ENCODE results near the gene HINT2. TPM values are rescaled to one million over a fixed set of nuclear protein-coding genes. Genes with fewer than 3 reads are reported as not detected.

The HINT2 gene
- total and polyA plus RNA-seq, 5 donors: 56.7 to 108 (median 60.4) TPM

DNA sequence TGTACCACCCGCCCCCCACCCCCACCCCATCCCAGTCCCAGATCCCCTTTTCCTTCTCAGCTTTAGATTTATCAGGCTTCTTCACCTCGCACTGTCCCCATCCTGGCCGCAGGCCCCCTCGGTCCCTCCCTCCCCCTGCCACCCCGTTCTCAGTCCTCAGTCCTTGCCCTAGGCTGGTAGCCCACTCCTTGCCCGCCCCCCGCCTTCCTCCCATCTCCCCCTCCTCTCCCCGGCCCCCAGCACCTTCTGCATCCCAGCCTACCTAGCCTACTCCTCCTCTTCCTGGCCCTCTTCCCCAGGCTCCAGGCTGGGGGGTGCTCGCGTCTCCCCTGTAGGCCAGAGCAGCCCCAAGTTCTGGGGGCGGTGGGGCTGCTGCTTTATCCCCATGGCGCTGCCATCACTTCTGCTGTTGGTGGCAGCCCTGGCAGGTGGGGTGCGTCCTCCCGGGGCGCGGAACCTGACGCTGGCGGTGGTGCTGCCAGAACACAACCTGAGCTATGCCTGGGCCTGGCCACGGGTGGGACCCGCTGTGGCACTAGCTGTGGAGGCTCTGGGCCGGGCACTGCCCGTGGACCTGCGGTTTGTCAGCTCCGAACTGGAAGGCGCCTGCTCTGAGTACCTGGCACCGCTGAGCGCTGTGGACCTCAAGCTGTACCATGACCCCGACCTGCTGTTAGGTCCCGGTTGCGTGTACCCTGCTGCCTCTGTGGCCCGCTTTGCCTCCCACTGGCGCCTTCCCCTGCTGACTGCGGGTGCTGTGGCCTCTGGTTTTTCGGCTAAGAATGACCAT, 22.6 kb downstream of the HINT2 start:
- intact Hi-C loops (cut with DNase I): loop anchor here in 3 of 4 donors (5.0 kb wide), 2 partner anchors 35 to 90 kb away; partner anchors contain the start of genes FAM221B (in 1 of the 3) and TMEM8B (in 1 of the 3)
- H3K9me3 ChIP-seq (ENCODE audit: control insufficient read depth, low read length): no peaks in the 10 kb centered on the region
- ATAC-seq (no peak), DNase-seq (peak; percentile 24 to 76 (median 72))
- 80% methylated on average over 34 of the region's 34 CpGs for whole genome bisulfite sequencing
- H3K27ac ChIP-seq (ENCODE audit: low read length): no peak overlapping the region
- H3K4me1 ChIP-seq (ENCODE audit: control insufficient read depth, insufficient read depth, low read length): no peaks in the 10 kb centered on the region
- H3K4me3 ChIP-seq (ENCODE audit: low read length): peak overlapping the region; percentile 58
- H3K27me3 ChIP-seq (ENCODE audit: control insufficient read depth, insufficient read depth): no peaks in the 10 kb centered on the region

DNA sequence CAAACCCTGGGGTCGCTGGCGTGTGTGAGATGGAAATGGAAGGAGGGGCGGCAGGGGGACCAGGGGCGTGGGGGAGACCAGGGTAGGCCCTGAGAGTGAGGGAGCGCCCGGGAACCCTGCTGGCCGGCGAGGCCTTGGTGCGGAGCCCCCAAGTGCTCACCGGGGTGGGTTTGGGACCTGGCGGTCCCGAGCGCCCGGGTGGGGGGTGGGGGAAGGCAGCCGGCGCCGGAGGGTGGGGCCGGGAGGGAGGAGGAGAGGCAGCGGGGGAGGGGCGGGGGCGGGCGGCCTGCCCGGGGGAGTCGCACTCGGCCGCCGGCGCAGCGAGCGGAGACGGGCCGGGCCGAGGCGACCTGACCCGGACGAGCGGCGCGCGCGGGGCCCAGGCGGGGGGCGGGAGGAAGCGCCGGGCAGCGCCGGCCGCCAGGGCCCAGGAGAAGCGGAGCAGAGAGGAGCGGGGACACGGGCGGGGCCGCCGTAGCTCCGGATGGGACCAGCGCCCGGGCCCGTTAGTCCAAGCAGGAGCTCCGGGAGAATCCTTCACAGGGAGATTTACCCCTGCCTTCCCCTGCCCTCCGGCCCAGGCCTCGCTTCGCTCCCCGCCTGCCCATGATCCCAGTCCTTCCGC, 23.4 kb downstream of the HINT2 start, which contains the start of gene NPR2:
NPR2 (plus strand) TSS at position 295 of the 625 bp plus-strand sequence. CDS start 818 bp downstream, outside the sequence.
- Histone ChIP-seq H3K4me1 (ENCODE audit: control insufficient read depth, insufficient read depth, low read length) (no peaks in the 10 kb centered on the region), H3K27me3 (ENCODE audit: control insufficient read depth, insufficient read depth) (no peaks in the 10 kb centered on the region), H3K9me3 (ENCODE audit: control insufficient read depth, low read length) (no peaks in the 10 kb centered on the region), H3K27ac (ENCODE audit: low read length) (peak within 1 kb of the TSS; percentile 81), H3K4me3 (ENCODE audit: low read length) (peak within 1 kb of the TSS; percentile 58)
- ATAC-seq: peak; percentile 73 to 79
- intact Hi-C loops (cut with DNase I): loop anchor here (2.0 to 5.0 kb wide), 3 partner anchors 36 to 91 kb away; partner anchors contain the start of genes FAM221B (in 1 of the 4) and TMEM8B (in 1 of the 4)
- 5% methylated on average over 57 of the region's 64 CpGs for whole genome bisulfite sequencing
- peak; percentile 59 to 84 (median 84) for DNase-seq

DNA sequence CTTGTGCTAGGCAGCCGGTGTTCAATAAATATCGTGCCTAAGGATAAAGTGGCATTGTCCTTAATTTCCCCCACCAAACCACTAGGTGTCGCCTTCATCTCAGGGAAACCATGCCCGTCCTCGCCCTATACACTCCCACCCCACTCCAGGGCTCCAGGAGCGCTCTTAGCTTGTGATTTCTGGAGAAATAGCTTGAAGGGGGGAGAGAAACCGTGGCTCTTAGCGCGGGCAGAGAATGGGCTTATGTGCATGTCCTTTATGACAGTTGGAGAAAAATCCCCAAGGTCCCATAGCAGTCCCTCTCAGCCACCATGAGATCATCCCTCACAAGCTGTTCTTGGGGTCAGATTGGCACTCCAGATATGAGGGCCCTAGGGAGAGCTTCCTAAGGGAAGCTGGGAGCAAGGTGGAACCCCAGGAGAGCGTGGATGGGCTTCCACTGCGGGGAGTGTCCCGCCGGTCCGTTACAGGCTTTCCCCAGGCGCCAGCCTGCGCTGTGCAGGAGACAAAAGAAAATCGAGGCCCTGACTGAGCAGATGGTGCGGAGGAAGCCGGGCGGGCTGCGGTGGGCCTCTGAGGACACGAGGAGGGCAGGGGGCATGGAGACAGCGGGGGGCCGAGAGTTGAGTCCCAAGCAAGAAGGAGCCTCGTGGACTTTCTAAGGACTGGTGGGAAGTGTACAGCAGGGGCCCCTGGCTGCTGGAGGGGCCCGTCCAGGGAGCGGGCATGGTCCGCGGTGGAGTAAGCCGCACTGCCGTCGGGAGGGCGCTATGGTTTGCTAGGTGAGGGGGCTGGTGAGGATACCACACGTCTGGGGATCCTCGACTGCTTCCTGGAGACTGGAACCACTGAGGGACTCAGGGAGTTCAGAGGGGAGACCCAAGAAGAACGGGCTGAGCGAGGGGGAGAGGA, 24.2 kb downstream of the HINT2 start:
- 24% methylated on average over 37 of the region's 37 CpGs for WGBS
- peak overlapping the region; percentile 41 for H3K27ac ChIP-seq (ENCODE audit: low read length)
- no peaks in the 10 kb centered on the region for H3K27me3 ChIP-seq (ENCODE audit: control insufficient read depth, insufficient read depth)
- DNase-seq (peak; percentile 73 to 84 (median 79)), ATAC-seq (peak; percentile 88 to 90)
- no peaks in the 10 kb centered on the region for H3K4me1 ChIP-seq (ENCODE audit: control insufficient read depth, insufficient read depth, low read length)
- intact Hi-C loops (cut with DNase I): loop anchor here (2.0 to 5.0 kb wide), 3 partner anchors 37 to 92 kb away; partner anchors contain the start of genes FAM221B (in 1 of the 4) and TMEM8B (in 1 of the 4)
- peak overlapping the region; percentile 58 for H3K4me3 ChIP-seq (ENCODE audit: low read length)
- H3K9me3 ChIP-seq (ENCODE audit: control insufficient read depth, low read length): no peaks in the 10 kb centered on the region

DNA sequence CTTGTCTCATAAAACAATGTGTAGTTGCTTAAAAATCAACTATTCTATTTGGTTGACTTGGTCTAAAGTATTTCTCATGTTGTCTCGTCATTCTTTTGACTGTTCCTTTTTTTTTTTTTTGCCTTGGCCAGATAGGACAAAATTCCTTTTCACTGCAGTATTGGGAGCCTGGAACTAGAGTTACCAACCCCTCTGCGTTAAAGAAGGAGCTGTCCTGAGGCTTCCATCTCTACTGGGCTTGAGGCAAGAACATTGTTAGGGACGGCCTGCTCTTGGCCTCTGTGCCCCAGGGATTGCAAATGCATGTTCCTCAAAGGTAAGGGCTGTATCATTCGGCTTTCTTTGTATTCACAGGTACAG, 24.8 kb downstream of the HINT2 start:
- Histone ChIP-seq H3K9me3 (ENCODE audit: control insufficient read depth, low read length) (no peaks in the 10 kb centered on the region), H3K4me3 (ENCODE audit: low read length) (no peak overlapping the region), H3K27me3 (ENCODE audit: control insufficient read depth, insufficient read depth) (no peaks in the 10 kb centered on the region), H3K27ac (ENCODE audit: low read length) (no peak overlapping the region), H3K4me1 (ENCODE audit: control insufficient read depth, insufficient read depth, low read length) (no peaks in the 10 kb centered on the region)
- intact Hi-C loops (cut with DNase I): loop anchor here (2.0 to 5.0 kb wide), 3 partner anchors 37 to 93 kb away; partner anchors contain the start of genes FAM221B (in 1 of the 4) and TMEM8B (in 1 of the 4)
- no peak for ATAC-seq
- DNase-seq: no peak
- 30% methylated on average over 4 of the region's 4 CpGs for WGBS

DNA sequence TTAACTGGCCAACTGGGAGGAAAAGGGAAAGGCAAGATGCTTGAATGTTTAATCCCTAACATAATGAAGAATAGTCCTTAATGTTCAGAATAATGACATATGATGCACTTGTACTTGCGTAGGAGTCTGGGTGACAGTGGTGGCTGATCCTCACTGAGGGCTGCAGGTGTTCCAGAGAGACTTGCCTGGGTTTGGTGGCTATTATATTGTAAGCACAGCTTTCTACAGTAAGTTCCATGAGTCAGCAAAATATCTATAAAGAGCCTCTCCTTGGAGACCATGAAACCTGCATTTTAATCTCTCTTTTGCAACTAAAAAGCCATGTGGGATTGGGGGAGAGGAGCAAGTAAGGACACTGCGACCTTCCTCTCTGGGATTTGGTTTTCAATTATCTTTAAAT, 25.3 kb downstream of the HINT2 start:
- Histone ChIP-seq H3K9me3 (ENCODE audit: control insufficient read depth, low read length) (no peaks in the 10 kb centered on the region), H3K4me3 (ENCODE audit: low read length) (no peak overlapping the region), H3K4me1 (ENCODE audit: control insufficient read depth, insufficient read depth, low read length) (no peaks in the 10 kb centered on the region), H3K27ac (ENCODE audit: low read length) (no peak overlapping the region), H3K27me3 (ENCODE audit: control insufficient read depth, insufficient read depth) (no peaks in the 10 kb centered on the region)
- no peak for ATAC-seq
- DNase-seq: no peak
- intact Hi-C loops (cut with DNase I): no loop called here
- WGBS: 90% methylated on average over 2 of the region's 2 CpGs

DNA sequence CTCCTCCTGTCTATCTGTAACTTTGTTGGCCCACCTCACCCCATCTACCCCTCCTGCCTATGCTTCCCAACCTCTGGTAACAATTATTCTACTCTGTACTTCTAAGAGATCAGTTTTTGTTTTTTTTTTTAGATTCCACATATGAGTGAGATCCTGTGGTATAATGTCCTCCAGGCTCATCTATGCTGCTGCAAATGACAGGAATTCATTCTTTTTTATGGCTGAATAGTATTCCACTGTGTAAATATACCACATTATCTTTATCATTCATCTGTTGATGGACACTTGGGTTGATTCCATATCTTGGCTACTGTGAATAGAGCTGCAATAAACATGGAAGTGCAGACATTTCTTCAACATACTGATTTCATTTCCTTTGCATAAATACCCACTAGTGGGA, 31.4 kb downstream of the HINT2 start:
- DNase-seq: no peak
- Histone ChIP-seq H3K4me3 (ENCODE audit: low read length) (no peak overlapping the region), H3K27ac (ENCODE audit: low read length) (no peak overlapping the region), H3K4me1 (ENCODE audit: control insufficient read depth, insufficient read depth, low read length) (no peaks in the 10 kb centered on the region), H3K27me3 (ENCODE audit: control insufficient read depth, insufficient read depth) (no peaks in the 10 kb centered on the region), H3K9me3 (ENCODE audit: control insufficient read depth, low read length) (no peaks in the 10 kb centered on the region)
- ATAC-seq: no peak
- intact Hi-C loops (cut with DNase I): no loop called here

DNA sequence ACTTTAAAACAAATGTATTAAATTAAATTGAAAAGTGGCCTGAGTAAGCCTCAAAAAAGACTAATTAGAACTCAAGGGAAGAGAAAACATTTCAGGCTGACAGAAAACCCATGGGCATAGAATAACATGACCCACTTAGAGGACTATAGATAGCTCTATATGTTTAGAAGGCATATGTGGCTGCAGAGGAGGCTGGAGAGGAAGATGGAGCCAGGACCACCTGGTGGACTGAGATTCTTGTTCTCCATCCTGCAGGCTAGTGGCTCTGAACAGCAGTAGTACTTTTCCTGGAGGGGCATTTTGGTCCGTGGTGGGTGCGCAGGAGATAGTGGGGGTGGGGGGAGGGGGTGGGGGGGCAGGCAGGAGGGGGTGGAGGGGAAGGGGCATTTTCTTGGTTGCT, 33.8 kb downstream of the HINT2 start:
- no peaks in the 10 kb centered on the region for H3K9me3 ChIP-seq (ENCODE audit: control insufficient read depth, low read length)

DNA sequence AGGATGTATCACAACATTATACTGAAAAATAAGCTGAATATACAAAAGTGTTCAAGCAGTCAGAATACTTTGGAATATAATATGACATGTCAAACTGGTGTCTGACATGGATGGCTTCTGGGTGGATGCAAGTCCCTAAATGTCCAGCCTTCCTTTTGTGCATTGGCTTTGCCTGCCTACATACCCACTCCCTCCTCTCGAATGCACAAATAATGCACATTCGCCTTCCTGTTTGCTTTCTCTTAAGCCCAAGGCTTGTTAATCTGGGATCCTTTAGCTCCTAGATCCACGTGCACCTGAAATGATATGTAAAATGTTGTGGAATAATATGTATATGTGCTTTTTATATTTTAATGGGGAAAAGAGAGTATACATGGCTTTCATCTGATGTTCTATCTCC, 36.3 kb downstream of the HINT2 start:
- Histone ChIP-seq H3K9me3 (ENCODE audit: control insufficient read depth, low read length) (no peaks in the 10 kb centered on the region), H3K4me3 (ENCODE audit: low read length) (no peak overlapping the region), H3K27me3 (ENCODE audit: control insufficient read depth, insufficient read depth) (no peaks in the 10 kb centered on the region), H3K27ac (ENCODE audit: low read length) (no peak overlapping the region), H3K4me1 (ENCODE audit: control insufficient read depth, insufficient read depth, low read length) (peaks cover 6% of the 10 kb centered on the region)
- ATAC-seq: no peak
- intact Hi-C loops (cut with DNase I): no loop called here
- 92% methylated on average over 3 of the region's 3 CpGs for WGBS
- no peak for DNase-seq

More for the DNA sequence above, 33.8 kb downstream of the HINT2 start:
- no peak overlapping the region for H3K27ac ChIP-seq (ENCODE audit: low read length)
- ATAC-seq (no peak), DNase-seq (no peak)
- intact Hi-C loops (cut with DNase I): no loop called here
- peaks cover 2% of the 10 kb centered on the region for H3K4me1 ChIP-seq (ENCODE audit: control insufficient read depth, insufficient read depth, low read length)
- H3K4me3 ChIP-seq (ENCODE audit: low read length): no peak overlapping the region
- WGBS: 71% methylated on average over 2 of the region's 2 CpGs
- no peaks in the 10 kb centered on the region for H3K27me3 ChIP-seq (ENCODE audit: control insufficient read depth, insufficient read depth)

DNA sequence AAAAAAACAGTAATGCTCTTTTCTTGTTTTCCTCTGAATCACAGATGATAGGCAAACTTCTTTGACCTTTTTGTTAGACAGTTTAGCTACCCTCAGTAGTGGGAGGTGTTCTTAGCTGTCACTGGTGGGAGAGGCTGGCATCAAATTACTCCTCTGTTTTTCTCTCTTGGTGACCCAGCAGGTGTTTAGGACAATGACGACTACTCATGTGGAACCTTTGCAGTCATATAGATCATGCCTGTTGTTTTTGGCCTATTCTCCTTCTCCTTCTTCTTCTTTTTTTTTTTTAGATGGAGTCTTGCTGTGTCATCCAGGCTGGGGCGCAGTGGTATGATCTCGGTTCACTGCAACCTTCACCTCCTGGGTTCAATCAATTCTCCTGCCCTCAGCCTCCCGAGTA, 38.8 kb downstream of the HINT2 start:
- Histone ChIP-seq H3K9me3 (ENCODE audit: control insufficient read depth, low read length) (no peaks in the 10 kb centered on the region), H3K4me3 (ENCODE audit: low read length) (no peak overlapping the region), H3K27ac (ENCODE audit: low read length) (no peak overlapping the region), H3K27me3 (ENCODE audit: control insufficient read depth, insufficient read depth) (no peaks in the 10 kb centered on the region), H3K4me1 (ENCODE audit: control insufficient read depth, insufficient read depth, low read length) (peaks cover 8% of the 10 kb centered on the region)
- 83% methylated on average over 4 of the region's 4 CpGs for WGBS
- DNase-seq (no peak), ATAC-seq (no peak)
- intact Hi-C loops (cut with DNase I): no loop called here

DNA sequence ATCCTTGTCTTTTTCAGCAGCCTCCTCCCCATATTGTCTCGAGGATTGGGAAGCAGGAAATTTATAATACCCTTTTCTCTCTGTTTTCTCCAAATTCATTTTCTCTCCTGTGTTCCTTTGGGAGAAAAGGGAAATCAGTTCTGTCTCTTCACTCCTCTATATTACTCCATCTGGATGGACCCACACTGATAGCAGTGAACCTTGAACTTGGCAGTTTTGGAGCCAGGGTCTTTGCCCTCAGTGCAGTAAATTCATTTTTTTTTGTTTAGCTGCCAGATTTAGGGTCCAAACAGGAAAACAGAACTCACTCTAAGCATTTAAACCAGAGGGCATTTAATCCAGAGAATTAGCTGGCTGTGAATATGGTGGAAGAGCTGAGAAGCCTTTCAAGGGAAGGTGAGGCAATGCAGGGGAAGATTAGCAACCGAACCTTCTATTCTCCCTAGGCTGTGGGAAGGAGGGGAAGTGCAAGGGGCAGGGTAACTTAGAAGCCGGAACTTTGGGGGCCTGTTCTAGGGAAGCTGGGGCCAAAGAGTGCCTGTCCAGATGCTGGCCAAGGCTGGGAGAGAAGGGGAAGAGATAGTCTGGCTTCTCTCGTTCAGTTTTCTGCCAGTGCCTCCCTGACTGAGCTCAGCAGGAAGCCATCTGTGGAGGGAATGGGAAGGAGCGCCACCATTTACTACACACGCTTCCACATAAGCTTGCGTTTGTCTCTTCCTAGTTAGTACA, 39.8 kb downstream of the HINT2 start:
- H3K9me3 ChIP-seq (ENCODE audit: control insufficient read depth, low read length): no peaks in the 10 kb centered on the region
- peak overlapping the region; percentile 30 for H3K27ac ChIP-seq (ENCODE audit: low read length)
- DNase-seq (peak in 2 of 3 donors; percentile 38 to 66), ATAC-seq (peak; percentile 67 to 79)
- WGBS: 39% methylated on average over 7 of the region's 7 CpGs
- H3K27me3 ChIP-seq (ENCODE audit: control insufficient read depth, insufficient read depth): no peaks in the 10 kb centered on the region
- intact Hi-C loops (cut with DNase I): no loop called here
- peaks cover 12% of the 10 kb centered on the region for H3K4me1 ChIP-seq (ENCODE audit: control insufficient read depth, insufficient read depth, low read length)
- no peak overlapping the region for H3K4me3 ChIP-seq (ENCODE audit: low read length)

Measured in right cardiac atrium (tissue), 5 donors.